Left hindlimb (tissue), 1 donor: ENCODE results near the gene KCNK3.

Source experiments
- DNase-seq: peaks from one replicate; pipeline ENCODE4 v3.0.0-alpha.2; 2018

KCNK3 gene

GRCh38 chr2:26666671-26667070 is 25.9 kb upstream of the KCNK3 start:
- no peak for DNase-seq

GRCh38 chr2:26668041-26668440 is 24.5 kb upstream of the KCNK3 start:
- DNase-seq, result no peak

- no peak for DNase-seq
Measured at GRCh38 chr2:26668856-26669750, 23.4 kb upstream of the KCNK3 start.

- DNase-seq, result no peak
Measured at GRCh38 chr2:26670171-26670570, 22.4 kb upstream of the KCNK3 start.

GRCh38 chr2:26670931-26671460 is 21.5 kb upstream of the KCNK3 start:
- no peak for DNase-seq

GRCh38 chr2:26671691-26672090 is 20.8 kb upstream of the KCNK3 start:
- DNase-seq, result no peak

GRCh38 chr2:26672112-26672817 is 20.3 kb upstream of the KCNK3 start:
- DNase-seq, result no peak

GRCh38 chr2:26672818-26673393 is 19.6 kb upstream of the KCNK3 start:
- DNase-seq, result no peak

- DNase-seq, result no peak
Measured at GRCh38 chr2:26674002-26674751, 18.3 kb upstream of the KCNK3 start.

GRCh38 chr2:26674771-26675170 is 17.8 kb upstream of the KCNK3 start:
- no peak for DNase-seq

GRCh38 chr2:26675651-26676255 is 16.8 kb upstream of the KCNK3 start:
- no peak for DNase-seq

GRCh38 chr2:26678035-26678434 is 14.5 kb upstream of the KCNK3 start:
- DNase-seq, result no peak

GRCh38 chr2:26679867-26680266 is 12.7 kb upstream of the KCNK3 start:
- no peak for DNase-seq

- DNase-seq, result no peak
Measured at GRCh38 chr2:26681656-26682055, 10.9 kb upstream of the KCNK3 start.

- no peak for DNase-seq
Measured at GRCh38 chr2:26682155-26682554, 10.4 kb upstream of the KCNK3 start.

GRCh38 chr2:26683583-26683982 is 8.9 kb upstream of the KCNK3 start:
- DNase-seq, result no peak

GRCh38 chr2:26685341-26685740 is 7.2 kb upstream of the KCNK3 start:
- no peak for DNase-seq

GRCh38 chr2:26685989-26686839 is 6.3 kb upstream of the KCNK3 start:
- DNase-seq, result no peak

- DNase-seq, result no peak
Measured at GRCh38 chr2:26687328-26687727, 5.2 kb upstream of the KCNK3 start.

GRCh38 chr2:26687801-26688200 is 4.7 kb upstream of the KCNK3 start:
- no peak for DNase-seq

- DNase-seq, result no peak
Measured at GRCh38 chr2:26691161-26691560, 1.4 kb upstream of the KCNK3 start.
